ENCODE results near the gene MS4A13. TPM values are rescaled to one million over a fixed set of nuclear protein-coding genes. Genes with fewer than 3 reads are reported as not detected.

Gene MS4A13, protein sequence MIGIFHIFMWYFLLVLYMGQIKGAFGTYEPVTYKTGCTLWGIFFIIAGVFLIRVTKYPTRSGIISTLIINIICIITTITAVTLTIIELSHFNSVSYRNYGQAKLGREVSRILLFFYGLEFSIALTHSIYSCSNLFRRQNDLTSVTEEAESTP
- not detected for total RNA-seq

DNA sequence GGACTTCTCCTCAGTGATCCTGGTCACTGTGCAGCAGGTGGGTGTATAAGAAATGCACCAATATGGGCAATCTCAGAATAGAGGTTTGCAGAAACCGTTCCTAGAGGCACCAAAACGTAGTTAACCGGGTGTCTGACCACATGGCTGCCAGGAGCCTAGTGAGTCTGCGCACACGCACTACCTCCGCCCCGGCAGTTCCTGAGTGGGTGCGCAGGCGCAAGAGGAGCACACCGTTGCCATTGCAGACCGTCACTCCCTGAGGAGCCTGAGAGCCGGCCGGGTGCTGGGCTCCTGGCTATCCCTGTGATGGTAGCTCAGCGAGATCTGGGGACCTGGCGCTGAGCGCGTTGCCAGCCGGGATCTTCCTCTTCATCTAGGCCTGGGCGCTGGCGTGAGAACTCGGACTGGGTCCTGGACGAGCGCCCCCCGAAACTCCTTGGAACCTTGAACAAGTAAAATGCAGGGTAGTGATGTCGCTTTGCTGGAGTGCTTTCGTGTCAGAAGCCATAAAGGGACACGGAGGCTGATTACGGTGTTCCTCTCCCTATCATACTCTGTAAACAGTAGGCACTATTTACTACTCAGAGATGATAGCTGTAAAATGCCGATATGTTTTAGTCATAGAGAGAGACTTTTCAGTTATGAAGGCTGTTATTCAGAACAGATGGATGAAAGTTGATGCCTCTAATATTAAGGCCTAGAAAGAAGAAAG, at the start of gene MS4A13:
TSS of gene MS4A13 (plus strand) at position 249 of the 712 bp plus-strand sequence. CDS start 2,692 bp downstream, outside the sequence.
- H3K36me3 Mint-ChIP-seq = peaks cover 6% of the 10 kb centered on the region
- H3K9me3 Mint-ChIP-seq = no peaks in the 10 kb centered on the region
- H3K4me1 Mint-ChIP-seq (ENCODE audit: low read depth in 2 of 2) = no peaks in the 10 kb centered on the region
- no peak within 1 kb of the TSS for H3K27ac Mint-ChIP-seq
- H3K27me3 Mint-ChIP-seq = peaks cover 29 to 40% of the 10 kb centered on the region in 2 donors
- H3K4me3 Mint-ChIP-seq = no peak within 1 kb of the TSS
- ATAC-seq (no peak), DNase-seq (ENCODE audit: low spot score) (no peak)

DNA sequence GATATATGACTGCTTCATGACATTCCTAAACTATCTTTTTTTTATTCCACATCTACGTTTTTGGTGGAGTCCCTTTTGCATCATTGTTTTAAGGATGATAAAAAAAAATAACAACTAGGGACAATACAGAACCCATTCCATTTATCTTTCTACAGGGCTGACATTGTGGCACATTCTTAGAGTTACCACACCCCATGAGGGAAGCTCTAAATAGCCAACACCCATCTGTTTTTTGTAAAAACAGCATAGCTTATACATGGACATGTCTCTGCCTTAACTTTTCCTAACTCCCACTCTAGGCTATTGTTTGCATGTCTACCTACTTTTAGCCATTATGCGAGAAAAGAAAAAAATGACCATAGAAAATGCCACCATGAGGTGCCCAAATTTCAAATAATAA, 46.4 kb upstream of the MS4A13 start:
- no peak for ATAC-seq
- H3K4me3 Mint-ChIP-seq = no peak overlapping the region

DNA sequence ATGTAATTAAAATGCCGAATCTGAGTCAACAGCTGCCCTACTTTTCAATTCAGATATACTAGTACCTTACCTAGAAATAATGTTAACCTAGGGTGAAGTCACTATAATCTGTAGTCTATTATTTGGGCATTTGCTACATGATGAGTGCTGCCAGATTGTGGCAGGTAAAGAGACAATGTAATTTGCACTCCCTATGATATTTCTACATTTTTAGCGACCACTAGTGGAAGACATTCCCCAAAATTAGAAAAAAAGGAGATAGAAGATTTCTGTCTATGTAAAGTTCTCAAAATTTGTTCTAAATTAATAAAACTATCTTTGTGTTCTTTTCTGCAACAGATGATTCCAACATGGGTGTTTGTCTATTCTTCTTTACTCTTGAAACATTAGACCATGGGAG, 45.5 kb upstream of the MS4A13 start:
- no peak for ATAC-seq
- H3K27ac Mint-ChIP-seq = no peak overlapping the region
- no peaks in the 10 kb centered on the region for H3K9me3 Mint-ChIP-seq
- no peaks in the 10 kb centered on the region for H3K36me3 Mint-ChIP-seq
- H3K27me3 Mint-ChIP-seq = peaks cover 10 to 39% of the 10 kb centered on the region in 2 donors
- no peak for DNase-seq (ENCODE audit: low spot score)
- H3K4me3 Mint-ChIP-seq = no peak overlapping the region
- no peaks in the 10 kb centered on the region for H3K4me1 Mint-ChIP-seq (ENCODE audit: low read depth in 2 of 2)

More for the DNA sequence above, 46.4 kb upstream of the MS4A13 start:
- Mint-ChIP-seq H3K36me3 (no peaks in the 10 kb centered on the region), H3K27me3 (peaks cover 12 to 39% of the 10 kb centered on the region in 2 donors), H3K27ac (no peak overlapping the region), H3K9me3 (no peaks in the 10 kb centered on the region), H3K4me1 (ENCODE audit: low read depth in 2 of 2) (no peaks in the 10 kb centered on the region)
- no peak for DNase-seq (ENCODE audit: low spot score)

DNA sequence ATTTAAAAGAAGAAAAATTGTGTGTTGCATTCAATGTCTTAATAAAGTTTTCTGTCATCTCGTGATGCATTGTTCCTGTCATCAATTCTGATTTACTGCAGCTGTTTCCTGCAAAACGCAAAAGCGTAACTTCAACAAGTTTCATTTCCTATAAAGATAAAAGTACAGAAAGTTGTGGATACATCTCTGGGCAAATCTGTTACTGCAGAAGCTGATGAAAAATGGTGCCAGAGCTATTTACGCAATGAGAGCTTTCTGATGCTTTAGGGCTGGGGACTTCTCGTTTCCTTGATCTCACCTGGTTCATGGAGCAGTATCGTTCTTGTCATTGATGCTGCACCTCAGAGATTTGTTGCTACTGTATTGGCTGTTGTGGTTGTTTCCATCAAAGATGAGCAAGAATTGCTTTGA, 38.2 kb upstream of the MS4A13 start:
- peaks cover 20 to 39% of the 10 kb centered on the region in 2 donors for H3K27me3 Mint-ChIP-seq
- no peaks in the 10 kb centered on the region for H3K36me3 Mint-ChIP-seq
- H3K4me3 Mint-ChIP-seq = no peak overlapping the region
- H3K27ac Mint-ChIP-seq = no peak overlapping the region
- no peaks in the 10 kb centered on the region for H3K9me3 Mint-ChIP-seq
- DNase-seq (ENCODE audit: low spot score) (no peak), ATAC-seq (no peak)
- H3K4me1 Mint-ChIP-seq (ENCODE audit: low read depth in 2 of 2) = peaks cover 0 to 2% of the 10 kb centered on the region in 2 donors

DNA sequence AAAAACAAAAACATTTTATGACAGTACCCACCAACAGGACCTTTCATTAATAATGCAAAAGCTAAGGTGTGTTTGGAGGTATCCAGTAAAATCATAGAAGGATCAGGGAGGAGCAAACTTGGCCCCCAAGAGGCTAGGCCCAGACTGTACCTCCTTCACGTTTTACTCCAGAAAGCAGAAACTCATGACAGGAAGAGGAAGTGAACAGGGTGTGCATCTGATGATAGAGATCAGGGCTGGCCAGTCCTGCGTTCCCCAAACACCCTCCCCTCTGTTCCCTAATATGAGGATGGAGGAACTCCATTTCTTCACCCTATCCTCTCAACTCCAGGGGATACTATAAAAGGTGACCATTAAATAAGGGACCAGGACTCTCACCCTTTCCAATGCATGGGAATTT, 32.8 kb upstream of the MS4A13 start:
- Mint-ChIP-seq H3K4me1 (ENCODE audit: low read depth in 2 of 2) (peaks cover 4 to 9% of the 10 kb centered on the region in 2 donors), H3K4me3 (no peak overlapping the region), H3K27ac (no peak overlapping the region), H3K36me3 (no peaks in the 10 kb centered on the region), H3K9me3 (no peaks in the 10 kb centered on the region), H3K27me3 (peaks cover 18 to 42% of the 10 kb centered on the region in 2 donors)
- DNase-seq (ENCODE audit: low spot score) = no peak
- ATAC-seq = no peak

DNA sequence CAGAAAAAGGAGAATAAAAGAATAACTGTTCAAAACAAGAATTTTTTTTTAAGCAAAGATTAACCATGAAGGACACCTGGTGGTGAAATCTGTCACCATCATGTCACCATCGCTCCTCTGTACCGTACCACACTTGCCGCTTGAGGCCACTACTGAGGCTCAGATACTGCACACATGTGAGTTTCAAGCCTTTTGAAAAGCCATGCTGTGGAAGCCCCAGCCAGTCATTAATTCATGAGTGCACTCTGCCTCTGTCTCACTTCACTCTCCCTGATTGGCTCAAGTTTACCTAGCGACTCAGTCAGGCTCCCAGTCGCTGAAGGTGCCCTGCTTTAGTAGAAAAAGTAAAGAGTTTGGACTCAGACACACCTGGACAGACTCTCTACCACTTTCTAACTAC, 29.2 kb upstream of the MS4A13 start:
- Mint-ChIP-seq H3K27ac (no peak overlapping the region), H3K27me3 (peaks cover 11 to 35% of the 10 kb centered on the region in 2 donors), H3K36me3 (no peaks in the 10 kb centered on the region), H3K4me1 (ENCODE audit: low read depth in 2 of 2) (peaks cover 4 to 9% of the 10 kb centered on the region in 2 donors), H3K9me3 (no peaks in the 10 kb centered on the region), H3K4me3 (no peak overlapping the region)
- DNase-seq (ENCODE audit: low spot score) (no peak), ATAC-seq (peak in 1 of 2 donors; percentile 61)

DNA sequence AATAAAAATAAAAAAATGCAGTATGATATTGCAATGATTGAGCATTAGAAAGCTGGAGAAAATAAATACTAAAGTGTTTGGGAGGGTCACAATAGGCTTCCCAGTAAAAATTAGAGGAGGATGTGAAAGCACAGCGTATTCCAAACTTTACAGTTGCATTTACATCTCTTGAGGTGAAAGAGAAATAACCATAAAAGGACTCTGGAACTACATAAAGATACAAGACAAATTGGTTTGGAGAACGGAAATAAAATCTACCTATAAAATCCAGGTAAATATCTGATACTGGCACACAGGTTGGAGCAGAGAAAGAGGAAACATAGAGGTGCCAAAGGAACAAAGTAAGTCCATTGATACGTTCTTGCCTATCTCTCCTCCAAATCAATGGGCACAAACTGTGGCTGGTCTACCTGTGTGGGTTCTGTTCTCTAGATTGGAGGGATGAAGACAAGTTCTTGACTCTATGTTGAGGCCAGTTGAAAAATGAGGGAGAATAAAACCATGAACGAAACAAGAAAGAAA, 22.6 kb upstream of the MS4A13 start, which contains the start of gene MS4A12:
TSS of gene MS4A12 (plus strand) at position 291 of the 522 bp plus-strand sequence. CDS start 4,541 bp downstream, outside the sequence.
- Mint-ChIP-seq H3K4me3 (no peak within 1 kb of the TSS), H3K4me1 (ENCODE audit: low read depth in 2 of 2) (no peaks in the 10 kb centered on the region), H3K36me3 (no peaks in the 10 kb centered on the region), H3K27me3 (peaks cover 26 to 28% of the 10 kb centered on the region in 2 donors), H3K27ac (no peak within 1 kb of the TSS), H3K9me3 (no peaks in the 10 kb centered on the region)
- DNase-seq (ENCODE audit: low spot score) (no peak), ATAC-seq (no peak)

DNA sequence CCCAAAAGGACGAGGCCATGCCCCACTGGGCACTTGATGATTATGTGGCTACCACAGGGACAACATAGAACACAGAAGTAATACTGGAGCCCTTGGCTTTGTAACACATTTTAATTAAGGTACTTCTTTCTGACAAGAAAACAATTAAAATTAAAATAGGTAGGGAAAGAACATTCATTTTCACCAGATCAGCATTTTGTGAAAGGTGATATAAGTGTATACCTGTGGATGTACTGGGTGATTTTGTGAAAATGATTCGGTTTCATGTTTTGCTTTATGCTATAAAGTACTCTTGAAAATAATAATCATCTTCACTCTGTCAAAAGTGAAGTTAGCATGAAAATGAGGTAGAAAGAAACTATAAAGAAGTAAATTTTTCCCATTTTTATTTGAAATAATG, 21.7 kb upstream of the MS4A13 start:
- ATAC-seq (no peak), DNase-seq (ENCODE audit: low spot score) (no peak)
- Mint-ChIP-seq H3K4me3 (no peak overlapping the region), H3K27ac (no peak overlapping the region), H3K27me3 (peaks cover 29 to 31% of the 10 kb centered on the region in 2 donors), H3K36me3 (no peaks in the 10 kb centered on the region), H3K4me1 (ENCODE audit: low read depth in 2 of 2) (no peaks in the 10 kb centered on the region), H3K9me3 (no peaks in the 10 kb centered on the region)

DNA sequence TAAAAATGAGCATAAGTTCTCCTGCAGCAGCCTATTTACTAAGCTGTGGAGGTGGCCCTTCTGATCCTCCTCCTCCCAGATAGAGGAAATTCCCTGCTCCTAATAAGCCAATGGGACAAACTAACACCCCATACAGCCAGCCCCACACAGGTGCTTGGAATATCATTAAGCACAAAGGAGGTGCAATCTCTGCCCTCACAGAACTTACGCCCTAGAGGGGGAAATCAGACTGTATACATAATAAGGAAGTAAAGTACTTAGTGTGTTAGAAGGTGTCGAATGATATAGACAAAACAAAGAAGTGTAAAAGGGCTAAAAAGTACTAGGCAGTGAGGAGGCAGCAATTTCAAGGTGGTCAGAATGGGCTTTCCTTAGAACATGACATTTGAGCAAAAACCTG, 16.8 kb upstream of the MS4A13 start:
- DNase-seq (ENCODE audit: low spot score) (no peak), ATAC-seq (no peak)
- Mint-ChIP-seq H3K9me3 (no peaks in the 10 kb centered on the region), H3K4me3 (no peak overlapping the region), H3K4me1 (ENCODE audit: low read depth in 2 of 2) (peaks cover 2 to 5% of the 10 kb centered on the region in 2 donors), H3K36me3 (peaks cover 5% of the 10 kb centered on the region), H3K27ac (no peak overlapping the region), H3K27me3 (peaks cover 32 to 45% of the 10 kb centered on the region in 2 donors)

DNA sequence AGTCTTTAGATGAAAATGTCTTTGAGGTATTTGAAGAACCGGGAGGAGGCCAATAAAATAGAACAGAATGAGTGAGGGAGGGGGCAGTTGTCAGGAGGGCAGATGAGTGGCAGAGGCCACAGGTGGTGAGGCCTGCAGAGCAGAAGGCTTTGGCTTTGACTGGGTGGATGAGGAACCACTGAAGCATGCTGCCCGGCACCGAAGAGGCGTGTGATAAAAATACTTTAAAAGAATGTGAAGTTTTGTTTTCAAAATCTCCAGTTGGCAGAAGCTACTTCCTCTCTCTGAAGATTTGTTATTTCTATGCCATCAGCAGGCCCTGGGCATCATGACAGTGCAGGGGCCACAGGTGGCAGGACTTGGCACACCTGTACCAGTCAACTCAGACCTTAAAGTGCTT, 16.3 kb upstream of the MS4A13 start:
- H3K27me3 Mint-ChIP-seq = peaks cover 32 to 45% of the 10 kb centered on the region in 2 donors

DNA sequence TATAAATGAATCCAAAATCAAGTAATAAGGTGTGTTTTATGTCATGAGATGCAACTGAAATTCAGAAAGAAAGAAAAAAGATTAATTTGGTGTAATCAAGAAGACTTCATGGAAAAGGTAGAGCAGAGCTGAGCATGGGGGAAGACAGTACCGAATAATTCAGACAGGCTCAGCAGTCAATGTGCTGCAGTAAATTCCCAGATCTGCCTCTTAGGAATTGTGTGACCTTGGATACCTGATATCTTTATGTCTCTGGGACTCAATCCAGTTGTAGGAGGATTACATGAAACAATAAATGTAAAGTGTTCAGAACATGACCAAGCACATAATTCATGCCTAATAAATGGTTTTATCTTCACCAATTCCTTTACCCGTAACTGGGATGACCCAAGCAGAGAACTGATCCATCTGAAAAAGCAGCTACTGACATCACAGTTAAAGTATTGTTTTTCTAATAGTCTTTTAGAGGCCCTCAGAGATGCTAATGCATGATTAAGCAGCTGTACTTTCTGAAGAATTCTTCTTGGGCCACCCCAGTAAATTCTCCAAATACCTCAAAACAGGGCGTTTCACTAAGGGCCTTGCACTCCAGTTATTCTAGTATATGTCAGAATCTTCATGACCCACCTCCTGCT, 14.8 kb upstream of the MS4A13 start:
- Mint-ChIP-seq H3K27me3 (peaks cover 32 to 53% of the 10 kb centered on the region in 2 donors), H3K27ac (no peak overlapping the region), H3K36me3 (peaks cover 11% of the 10 kb centered on the region), H3K4me1 (ENCODE audit: low read depth in 2 of 2) (peaks cover 19 to 22% of the 10 kb centered on the region in 2 donors), H3K4me3 (no peak overlapping the region), H3K9me3 (no peaks in the 10 kb centered on the region)
- DNase-seq (ENCODE audit: low spot score) = no peak
- no peak for ATAC-seq

More for the DNA sequence above, 16.3 kb upstream of the MS4A13 start:
- no peaks in the 10 kb centered on the region for H3K9me3 Mint-ChIP-seq
- H3K4me1 Mint-ChIP-seq (ENCODE audit: low read depth in 2 of 2) = peaks cover 5 to 8% of the 10 kb centered on the region in 2 donors
- no peak overlapping the region for H3K4me3 Mint-ChIP-seq
- no peak overlapping the region for H3K27ac Mint-ChIP-seq
- no peak for ATAC-seq
- no peak for DNase-seq (ENCODE audit: low spot score)
- peaks cover 5% of the 10 kb centered on the region for H3K36me3 Mint-ChIP-seq

DNA sequence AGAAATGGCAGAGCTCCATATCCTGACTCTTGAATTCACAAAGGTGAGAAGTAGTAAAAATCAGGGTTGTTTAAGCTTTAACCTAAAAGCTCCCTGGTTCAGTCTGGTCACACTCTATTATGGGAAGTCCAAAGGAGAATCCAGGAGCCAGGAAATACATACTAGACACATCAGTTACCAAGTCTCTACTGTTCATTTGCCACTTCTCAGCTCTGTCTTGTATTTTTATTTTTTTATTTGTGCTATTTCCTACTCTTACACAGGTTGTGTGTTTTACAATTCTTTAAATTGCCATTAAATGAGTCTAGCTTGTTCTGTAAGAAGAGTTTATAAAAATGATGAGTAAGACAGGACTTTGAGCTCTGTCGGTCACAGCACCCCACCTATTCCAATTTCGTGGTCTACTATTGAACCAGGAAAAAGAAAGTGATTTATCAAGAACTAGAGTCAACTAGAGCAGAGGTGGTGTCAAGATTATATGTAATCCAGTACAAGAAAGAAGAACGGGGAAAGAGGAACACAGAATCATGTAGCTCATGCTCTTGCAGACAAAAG, 12.9 kb upstream of the MS4A13 start:
- Mint-ChIP-seq H3K27ac (no peak overlapping the region), H3K27me3 (peaks cover 33 to 69% of the 10 kb centered on the region in 2 donors), H3K9me3 (no peaks in the 10 kb centered on the region), H3K4me1 (ENCODE audit: low read depth in 2 of 2) (peaks cover 19 to 22% of the 10 kb centered on the region in 2 donors), H3K36me3 (peaks cover 11% of the 10 kb centered on the region), H3K4me3 (no peak overlapping the region)
- no peak for ATAC-seq
- DNase-seq (ENCODE audit: low spot score) = no peak

DNA sequence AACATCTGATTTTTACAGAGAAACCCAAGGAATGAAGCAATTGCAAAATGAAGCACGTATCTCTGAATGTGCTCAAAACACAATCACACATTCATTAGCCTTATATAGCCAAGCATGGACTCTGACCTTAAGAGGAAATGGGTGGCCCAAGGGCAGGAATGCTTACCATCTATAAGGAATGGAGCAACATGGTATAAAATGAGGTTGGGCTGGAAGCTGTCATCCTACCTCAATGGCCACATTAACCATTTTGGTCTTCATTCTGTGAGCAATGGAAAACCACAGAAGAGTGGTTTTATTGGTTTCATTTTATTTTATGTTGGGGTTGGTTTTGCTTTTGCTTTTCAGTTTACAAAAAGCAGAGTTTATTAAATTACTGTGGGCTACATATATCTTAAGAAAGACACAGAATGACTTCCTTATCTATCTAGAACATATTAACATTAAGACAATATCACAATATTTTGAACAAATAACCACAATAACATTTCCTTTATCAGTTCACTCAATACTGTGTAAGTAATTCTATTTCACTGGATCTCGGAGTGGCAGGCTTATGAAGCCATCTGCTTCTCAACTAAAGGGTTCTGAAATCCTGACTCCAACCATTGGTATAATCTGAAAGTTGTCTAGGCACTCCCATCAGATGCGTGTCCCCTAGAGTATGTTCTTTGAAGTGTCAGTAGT, 10.8 kb upstream of the MS4A13 start:
- peaks cover 19 to 22% of the 10 kb centered on the region in 2 donors for H3K4me1 Mint-ChIP-seq (ENCODE audit: low read depth in 2 of 2)
- H3K27ac Mint-ChIP-seq = peak overlapping the region; percentile 0 to 63
- ATAC-seq = peak; percentile 78 to 86
- H3K36me3 Mint-ChIP-seq = peaks cover 11% of the 10 kb centered on the region
- H3K9me3 Mint-ChIP-seq = no peaks in the 10 kb centered on the region
- DNase-seq (ENCODE audit: low spot score) = no peak
- H3K4me3 Mint-ChIP-seq = no peak overlapping the region
- H3K27me3 Mint-ChIP-seq = peaks cover 27 to 62% of the 10 kb centered on the region in 2 donors

All from natural killer cell treated with Interleukin-12 subunit alpha and Interleukin-12 subunit beta and Interleukin-15 and Interleukin-18, amount 100 ng/mL, for 72 hours (primary cell).